ENCODE data around the gene DUSP3. TPM values are rescaled to one million over a fixed set of nuclear protein-coding genes. Genes with fewer than 3 reads are reported as not detected.

The DUSP3 gene
- total RNA-seq, 1 experiment from 2014 or later, result 16.9 TPM

- Histone ChIP-seq H3K9me3 (ENCODE audit: control insufficient read depth, low read depth, low read length) (no peaks in the 10 kb centered on the region), H3K56ac (ENCODE audit: insufficient read length, low read depth, low read length) (no peak overlapping the region), H2AFZ (ENCODE audit: low read length) (no peak overlapping the region), H2BK12ac (ENCODE audit: insufficient read length, low read depth, low read length) (no peak overlapping the region), H3K4ac (ENCODE audit: low read depth, low read length) (no peak overlapping the region), H3K4me2 (ENCODE audit: insufficient read depth, insufficient read length, low read length) (no peak overlapping the region), H3K79me2 (ENCODE audit: insufficient read depth, low read length) (no peaks in the 10 kb centered on the region), H3K18ac (ENCODE audit: insufficient read length, low read depth, low read length) (no peak overlapping the region), H3K4me1 (ENCODE audit: insufficient read depth, low read length) (no peaks in the 10 kb centered on the region), H2BK120ac (ENCODE audit: low read depth, low read length, poor library complexity, severe bottlenecking) (no peak overlapping the region), H3T11ph (ENCODE audit: low read length) (no peak overlapping the region), H3K79me1 (ENCODE audit: insufficient read depth, low read depth, low read length, poor library complexity, severe bottlenecking) (no peaks in the 10 kb centered on the region), H4K5ac (ENCODE audit: insufficient read length, low read depth, low read length) (no peak overlapping the region), H3K9ac (ENCODE audit: extremely low read depth, insufficient read length, low read length) (no peak overlapping the region), H3K27me3 (ENCODE audit: insufficient read depth, low read length) (no peaks in the 10 kb centered on the region), H2BK15ac (ENCODE audit: low read depth, low read length) (no peak overlapping the region), H3K23me2 (ENCODE audit: insufficient read length, low read depth, low read length, poor library complexity, severe bottlenecking) (no peaks in the 10 kb centered on the region), H2BK5ac (ENCODE audit: insufficient read length, low read length) (no peak overlapping the region), H4K20me1 (ENCODE audit: control insufficient read depth, insufficient read depth, insufficient read length) (no peaks in the 10 kb centered on the region), H2BK20ac (ENCODE audit: low read depth, low read length, poor library complexity, severe bottlenecking) (no peak overlapping the region), H4K8ac (replicated peaks; ENCODE audit: insufficient read length, low read depth, low read length) (no peak overlapping the region), H3K14ac (ENCODE audit: insufficient read depth, low read length) (no peak overlapping the region), H4K91ac (ENCODE audit: insufficient read length, low read depth, low read length) (no peak overlapping the region), H3K27ac (ENCODE audit: insufficient read length, low read depth, low read length) (no peak overlapping the region), H2AK5ac (ENCODE audit: insufficient read length, low read length) (no peak overlapping the region), H3K23ac (ENCODE audit: insufficient read length, low read depth, low read length) (no peak overlapping the region)
- Mint-ChIP-seq H3K9me3 (no peaks in the 10 kb centered on the region), H3K36me3 (ENCODE audit: insufficient read depth in 1 of 3, low read depth in 3 of 3) (peaks cover 4 to 61% (median 57%) of the 10 kb centered on the region in 3 experiments), H3K27ac (peak overlapping the region in 1 of 3 experiments; percentile 70; a peak in 1 of 7 replicates), H3K27me3 (ENCODE audit: low read depth) (no peaks in the 10 kb centered on the region), H3K4me3 (no peak overlapping the region), H3K4me1 (no peaks in the 10 kb centered on the region)
- WGBS (ENCODE audit: extremely low coverage, insufficient read length, low lambda C conversion rate), result no CpG with 5 or more reads among the region's 10 CpGs
- DNase-seq, result no peak
- no peak for TF ChIP-seq CTCF (conservative IDR thresholded peaks at IDR 0.05)
Measured at GRCh38 chr17:43772877-43773648, 5.7 kb downstream of the DUSP3 start.
